GM12864 (cell line): Measurements from ENCODE around the gene CTAGE1.

Source experiments
- DNase-seq: peaks from one replicate; pipeline ENCODE4 v3.0.0-alpha.2; 2011; ENCODE audit warnings: low read depth
- H3K4me3 ChIP-seq: 2 replicates; pipeline ENCODE4 v1.5.1; 2011; ENCODE audit warnings: mild to moderate bottlenecking, low read depth, low read length, control low read depth
- TF ChIP-seq, protein P1 (sequence below): IDR thresholded peaks from 2 replicates; pipeline ENCODE4 v1.5.1; 2011; ENCODE audit warnings: low read depth, mild to moderate bottlenecking, moderate library complexity, low read length, control low read depth, inconsistent platforms; ENCODE audit errors: missing control alignments

Gene CTAGE1

DNA sequence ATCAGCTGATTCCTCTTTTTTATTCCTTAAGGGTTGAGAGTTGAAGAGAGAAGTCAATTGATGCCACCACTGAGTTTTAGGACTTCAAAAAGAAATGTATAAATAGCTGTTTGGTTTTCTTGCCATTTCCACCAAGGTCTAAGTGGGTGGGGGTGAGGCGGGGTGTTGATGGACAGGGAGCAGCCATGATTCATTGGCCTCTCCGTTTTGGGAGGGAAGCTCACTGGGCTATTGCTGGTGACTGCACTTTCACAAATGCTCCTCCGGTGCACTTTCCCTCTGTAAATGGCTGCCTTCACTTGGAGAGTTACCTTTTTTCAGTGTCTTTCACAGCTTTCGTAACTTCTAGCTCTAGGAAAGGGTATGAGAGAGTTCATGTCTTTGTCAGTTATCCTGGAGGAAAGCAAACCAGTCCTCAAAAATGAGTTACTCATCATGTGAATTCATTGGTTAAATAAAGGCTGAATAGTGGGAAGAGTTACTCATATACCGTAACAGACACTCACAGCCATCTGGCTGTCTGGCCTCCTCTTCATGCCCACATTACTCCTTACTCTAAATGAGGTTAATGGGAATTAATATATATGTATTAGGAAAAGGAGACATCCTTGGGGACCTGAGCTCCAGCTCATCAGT, 17.4 kb upstream of the CTAGE1 start:
- H3K4me3 ChIP-seq = no peak overlapping the region
- TF ChIP-seq, protein P1, sequence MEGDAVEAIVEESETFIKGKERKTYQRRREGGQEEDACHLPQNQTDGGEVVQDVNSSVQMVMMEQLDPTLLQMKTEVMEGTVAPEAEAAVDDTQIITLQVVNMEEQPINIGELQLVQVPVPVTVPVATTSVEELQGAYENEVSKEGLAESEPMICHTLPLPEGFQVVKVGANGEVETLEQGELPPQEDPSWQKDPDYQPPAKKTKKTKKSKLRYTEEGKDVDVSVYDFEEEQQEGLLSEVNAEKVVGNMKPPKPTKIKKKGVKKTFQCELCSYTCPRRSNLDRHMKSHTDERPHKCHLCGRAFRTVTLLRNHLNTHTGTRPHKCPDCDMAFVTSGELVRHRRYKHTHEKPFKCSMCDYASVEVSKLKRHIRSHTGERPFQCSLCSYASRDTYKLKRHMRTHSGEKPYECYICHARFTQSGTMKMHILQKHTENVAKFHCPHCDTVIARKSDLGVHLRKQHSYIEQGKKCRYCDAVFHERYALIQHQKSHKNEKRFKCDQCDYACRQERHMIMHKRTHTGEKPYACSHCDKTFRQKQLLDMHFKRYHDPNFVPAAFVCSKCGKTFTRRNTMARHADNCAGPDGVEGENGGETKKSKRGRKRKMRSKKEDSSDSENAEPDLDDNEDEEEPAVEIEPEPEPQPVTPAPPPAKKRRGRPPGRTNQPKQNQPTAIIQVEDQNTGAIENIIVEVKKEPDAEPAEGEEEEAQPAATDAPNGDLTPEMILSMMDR = no peak
- DNase-seq = no peak

DNA sequence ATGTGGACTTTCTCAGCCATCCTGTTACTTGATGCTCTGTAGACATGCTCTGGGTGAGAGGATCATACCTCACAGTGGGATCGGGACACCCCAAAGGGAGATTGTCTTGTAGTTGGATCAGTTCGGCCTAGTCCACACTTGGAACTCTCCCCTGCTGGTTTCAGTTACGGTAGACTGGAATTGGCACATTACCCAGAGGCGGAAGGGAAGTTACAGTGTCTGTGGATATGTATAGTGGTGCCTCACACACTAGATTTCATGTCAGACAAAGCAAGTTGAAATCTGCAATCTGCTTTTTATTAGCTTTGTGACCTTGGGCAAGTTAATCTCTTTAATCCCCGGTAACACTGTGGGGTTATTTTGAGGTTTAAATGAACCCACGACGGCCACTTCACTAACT, 16.2 kb upstream of the CTAGE1 start:
- TF ChIP-seq, protein P1 = no peak
- no peak overlapping the region for H3K4me3 ChIP-seq
- DNase-seq = no peak

DNA sequence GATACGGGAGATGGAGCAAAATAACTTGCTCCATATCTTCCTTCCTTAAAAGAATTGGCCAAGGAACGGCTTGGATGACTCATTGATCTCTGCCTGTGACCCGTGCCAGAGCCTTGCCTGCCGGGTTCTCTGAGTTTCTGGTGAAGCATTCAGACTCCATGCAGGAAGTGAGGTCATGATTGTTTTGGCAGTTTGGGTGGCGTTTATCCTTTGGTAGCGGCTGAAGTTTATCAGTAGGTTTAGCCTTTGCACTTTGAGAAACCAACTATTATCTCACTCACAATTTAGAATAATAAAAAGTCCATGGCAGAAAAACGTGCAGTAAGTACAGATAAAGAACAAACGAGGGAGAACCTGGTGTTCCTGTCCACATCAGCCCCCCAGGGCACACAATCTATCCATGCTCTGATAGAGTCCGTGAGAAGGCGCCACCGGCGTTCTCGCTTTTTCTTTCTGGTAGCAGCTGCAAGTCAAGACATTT, 15.0 kb upstream of the CTAGE1 start:
- DNase-seq = no peak

DNA sequence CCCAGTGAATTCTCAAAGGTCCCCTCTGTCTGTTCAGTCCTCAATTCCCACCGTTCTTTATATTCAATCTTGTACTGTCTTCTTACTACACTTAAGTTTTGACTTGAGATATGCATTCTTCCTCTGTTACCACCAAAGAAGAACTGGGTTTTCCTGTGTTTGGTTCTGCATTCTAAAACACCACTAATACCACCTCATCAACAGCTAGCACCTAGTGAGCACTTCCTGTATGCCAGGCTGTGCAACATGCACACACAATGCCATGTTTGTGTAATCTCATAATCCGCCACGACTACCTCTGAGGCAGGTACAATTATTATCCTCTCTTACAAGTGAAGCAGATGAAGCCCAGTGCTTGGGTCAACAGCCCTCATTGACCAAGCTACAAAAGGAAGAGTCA, 11.8 kb upstream of the CTAGE1 start:
- no peak for DNase-seq
- no peak overlapping the region for H3K4me3 ChIP-seq
- TF ChIP-seq, protein P1 = no peak

More for the DNA sequence above, 15.0 kb upstream of the CTAGE1 start:
- H3K4me3 ChIP-seq = no peak overlapping the region
- TF ChIP-seq, protein P1 = no peak

DNA sequence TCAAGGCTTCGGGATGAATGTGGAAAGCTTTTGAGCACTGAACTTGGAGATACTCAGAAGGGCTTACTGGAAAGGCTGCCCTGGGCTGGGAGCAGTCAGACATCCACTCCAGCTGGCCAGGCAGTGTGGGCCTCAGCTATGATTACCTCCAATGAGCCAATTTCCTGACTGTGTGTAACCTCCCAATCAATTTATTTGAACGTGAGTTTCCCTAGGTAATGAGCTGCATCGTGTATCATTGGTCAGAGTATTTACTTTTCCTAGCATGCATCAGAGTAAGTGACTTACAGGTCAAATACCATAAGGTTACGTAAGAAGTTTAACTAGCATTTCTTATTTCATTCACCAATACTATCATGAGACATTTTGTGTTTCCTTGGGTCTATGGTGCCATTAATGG, 11.0 kb upstream of the CTAGE1 start:
- H3K4me3 ChIP-seq = no peak overlapping the region
- TF ChIP-seq, protein P1 = no peak
- DNase-seq = no peak

DNA sequence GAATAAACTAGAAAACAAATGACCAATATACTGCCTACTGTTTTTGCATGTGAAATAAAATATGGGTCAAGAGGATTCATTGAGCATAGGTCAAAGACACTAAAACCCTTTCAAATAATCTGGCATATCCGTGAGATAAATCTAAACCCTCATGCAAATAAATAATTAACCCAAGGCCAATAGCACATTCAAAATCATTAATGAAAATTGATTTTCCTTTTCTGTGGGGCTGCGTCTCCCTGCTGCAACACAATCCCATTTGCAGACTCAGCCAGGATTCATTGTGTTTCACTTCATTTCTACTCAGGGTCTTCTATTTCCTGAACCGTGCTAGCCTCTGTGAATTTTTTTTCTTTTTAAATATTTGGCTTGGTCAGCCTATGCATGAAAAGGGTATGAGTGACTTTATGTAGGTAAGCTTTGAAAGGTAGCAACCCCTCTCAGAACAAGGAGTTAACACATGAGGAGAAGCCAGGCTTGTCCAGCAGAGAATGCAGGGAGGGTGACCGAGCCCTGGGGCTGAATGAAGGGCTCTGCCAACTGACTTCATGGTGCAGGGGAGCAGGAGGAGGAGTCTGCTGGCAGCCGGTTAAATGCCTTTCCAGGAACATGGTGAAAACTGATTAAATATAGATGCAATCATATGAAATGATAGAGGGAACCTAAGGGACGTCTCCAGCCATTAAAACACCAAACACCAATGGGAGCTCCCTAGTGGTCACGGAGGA, 10.3 kb upstream of the CTAGE1 start:
- no peak overlapping the region for H3K4me3 ChIP-seq
- TF ChIP-seq, protein P1 = no peak
- no peak for DNase-seq
